T-helper 2 cell treated with Interferon-gamma antibody and Interleukin-4, amounts not matched to agents 5 μg/mL and 100 μg/mL, for 36 hours (primary cell): ENCODE results near the gene LSAMP.

Experiments
- DNase-seq: peaks from one replicate; pipeline ENCODE4 v3.0.0; 2021; ENCODE audit warnings: low spot score
- H3K27ac Mint-ChIP-seq: one replicate; pipeline ENCODE4 v1.8.0; 2021; ENCODE audit warnings: mild to moderate bottlenecking, mixed read lengths
- H3K27me3 Mint-ChIP-seq: one replicate; pipeline ENCODE4 v1.8.0; 2021; ENCODE audit warnings: low read depth, mixed read lengths
- H3K36me3 Mint-ChIP-seq: one replicate; pipeline ENCODE4 v1.8.0; 2021; ENCODE audit warnings: low read depth, mixed read lengths
- H3K4me1 Mint-ChIP-seq: one replicate; pipeline ENCODE4 v1.8.0; 2021; ENCODE audit warnings: low read depth, mixed read lengths
- H3K4me3 Mint-ChIP-seq: one replicate; pipeline ENCODE4 v1.8.0; 2022; ENCODE audit warnings: mild to moderate bottlenecking, moderate library complexity, mixed read lengths
- H3K9me3 Mint-ChIP-seq: one replicate; pipeline ENCODE4 v1.8.0; 2021; ENCODE audit warnings: mixed read lengths

Gene LSAMP

DNA sequence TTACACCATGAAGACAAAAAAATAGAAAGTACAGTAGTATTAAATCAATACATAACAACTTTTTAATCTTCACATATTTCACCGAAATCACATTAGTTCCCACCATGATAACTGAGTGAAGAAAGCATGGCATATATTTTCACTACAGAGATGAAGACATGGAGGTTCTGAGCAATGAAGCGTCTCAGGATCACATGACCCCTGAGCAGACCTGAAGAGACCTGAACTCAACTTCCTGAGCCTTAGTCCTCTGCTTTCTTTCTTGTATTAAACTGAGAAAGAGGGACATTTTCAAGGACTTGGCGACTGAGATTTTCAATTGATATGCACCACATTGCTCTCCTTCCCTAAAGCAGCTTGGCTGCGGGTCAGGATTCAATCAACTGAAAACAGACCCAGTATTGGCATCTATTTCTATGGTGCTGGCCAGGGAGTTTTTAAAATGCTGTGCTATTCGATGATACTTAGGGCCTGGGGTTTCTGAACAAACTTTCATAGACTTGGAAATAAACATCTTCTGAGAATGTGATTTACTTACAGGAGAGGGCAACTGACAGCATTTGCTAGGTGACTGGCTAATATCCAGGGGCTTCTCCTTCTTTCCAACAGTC lies 165.1 kb downstream of the LSAMP start:
- no peaks in the 10 kb centered on the region for H3K4me1 Mint-ChIP-seq
- no peaks in the 10 kb centered on the region for H3K9me3 Mint-ChIP-seq
- no peak for DNase-seq
- H3K36me3 Mint-ChIP-seq, result no peaks in the 10 kb centered on the region
- H3K4me3 Mint-ChIP-seq, result no peak overlapping the region
- no peak overlapping the region for H3K27ac Mint-ChIP-seq
- H3K27me3 Mint-ChIP-seq, result no peaks in the 10 kb centered on the region

DNA sequence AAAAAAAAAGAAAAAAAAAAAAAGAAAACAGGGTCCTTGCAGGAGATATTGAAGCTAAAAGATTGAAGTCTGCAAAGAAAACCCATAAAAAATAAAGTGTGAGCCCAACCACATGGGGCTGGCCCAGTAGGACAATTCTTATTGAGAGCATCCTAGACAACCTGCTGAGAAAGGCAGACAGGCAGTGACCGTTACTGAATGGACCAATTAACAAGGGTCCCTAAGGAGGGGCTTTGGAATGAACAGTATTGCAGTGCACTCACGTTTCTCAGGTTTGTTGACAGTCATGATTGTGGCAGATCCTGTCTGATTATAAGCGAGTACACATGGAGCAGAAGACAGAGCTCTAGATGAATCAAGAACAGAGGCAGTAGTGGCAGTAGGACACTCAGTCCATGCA lies 168.6 kb downstream of the LSAMP start:
- Mint-ChIP-seq H3K27me3 (no peaks in the 10 kb centered on the region), H3K9me3 (no peaks in the 10 kb centered on the region), H3K36me3 (no peaks in the 10 kb centered on the region), H3K4me1 (no peaks in the 10 kb centered on the region), H3K4me3 (no peak overlapping the region), H3K27ac (no peak overlapping the region)
- DNase-seq, result no peak

GRCh38 chr3:116270056-116270455 lies 175.2 kb downstream of the LSAMP start:
- H3K27ac Mint-ChIP-seq, result no peak overlapping the region
- H3K4me3 Mint-ChIP-seq, result no peak overlapping the region
- no peaks in the 10 kb centered on the region for H3K36me3 Mint-ChIP-seq
- H3K4me1 Mint-ChIP-seq, result no peaks in the 10 kb centered on the region
- no peak for DNase-seq
- no peaks in the 10 kb centered on the region for H3K9me3 Mint-ChIP-seq
- H3K27me3 Mint-ChIP-seq, result no peaks in the 10 kb centered on the region

GRCh38 chr3:116267116-116267515 lies 178.2 kb downstream of the LSAMP start:
- no peak for DNase-seq
- Mint-ChIP-seq H3K27me3 (no peaks in the 10 kb centered on the region), H3K27ac (no peak overlapping the region), H3K4me3 (no peak overlapping the region), H3K4me1 (no peaks in the 10 kb centered on the region), H3K36me3 (no peaks in the 10 kb centered on the region), H3K9me3 (no peaks in the 10 kb centered on the region)

- H3K9me3 Mint-ChIP-seq, result no peaks in the 10 kb centered on the region
- no peak for DNase-seq
- H3K36me3 Mint-ChIP-seq, result no peaks in the 10 kb centered on the region
- no peaks in the 10 kb centered on the region for H3K4me1 Mint-ChIP-seq
- no peaks in the 10 kb centered on the region for H3K27me3 Mint-ChIP-seq
- H3K4me3 Mint-ChIP-seq, result no peak overlapping the region
- H3K27ac Mint-ChIP-seq, result no peak overlapping the region
Observed at GRCh38 chr3:116265976-116266584, 179.2 kb downstream of the LSAMP start.

GRCh38 chr3:116265320-116265695 lies 180.0 kb downstream of the LSAMP start:
- H3K4me3 Mint-ChIP-seq, result no peak overlapping the region
- H3K4me1 Mint-ChIP-seq, result no peaks in the 10 kb centered on the region
- no peaks in the 10 kb centered on the region for H3K36me3 Mint-ChIP-seq
- no peak for DNase-seq
- no peaks in the 10 kb centered on the region for H3K27me3 Mint-ChIP-seq
- H3K9me3 Mint-ChIP-seq, result no peaks in the 10 kb centered on the region
- no peak overlapping the region for H3K27ac Mint-ChIP-seq

DNA sequence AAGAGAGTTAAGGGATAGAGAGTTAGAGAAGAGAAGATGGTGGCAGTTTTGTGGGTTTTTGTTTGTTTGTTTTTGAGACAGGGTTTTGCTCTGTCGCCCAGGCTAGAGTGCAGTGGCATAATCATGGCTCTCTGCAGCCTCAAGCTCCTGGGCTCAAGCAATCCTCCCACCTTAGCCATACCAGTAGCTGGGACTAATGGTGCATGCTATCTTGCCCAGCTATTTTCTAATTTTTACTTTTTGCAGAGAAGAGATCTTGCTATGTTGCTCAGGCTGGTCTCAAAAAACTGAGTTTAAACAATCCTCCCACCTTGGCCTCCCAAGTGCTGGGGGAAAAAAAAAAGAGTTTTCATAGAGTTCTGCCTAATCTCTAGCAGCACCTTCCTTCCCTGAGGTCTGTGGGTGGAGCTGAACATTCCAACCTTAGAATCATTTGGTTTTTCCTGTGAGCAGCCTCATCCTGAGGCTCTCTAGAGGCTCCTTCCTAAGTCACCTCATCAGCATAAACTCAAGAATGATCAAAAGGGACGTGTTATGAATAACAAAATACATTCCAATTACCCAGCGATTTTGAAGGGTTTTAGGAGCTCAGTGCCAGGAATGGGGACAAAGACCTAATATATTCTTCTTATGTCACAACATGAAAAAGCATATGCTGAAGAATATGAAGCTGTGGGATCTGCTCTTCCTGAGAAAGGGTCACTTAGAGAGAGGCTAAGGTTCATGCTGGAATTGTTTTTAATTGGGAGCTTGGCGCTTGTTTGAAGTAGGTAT lies 180.6 kb downstream of the LSAMP start:
- Mint-ChIP-seq H3K27ac (no peak overlapping the region), H3K4me3 (no peak overlapping the region), H3K36me3 (no peaks in the 10 kb centered on the region), H3K9me3 (no peaks in the 10 kb centered on the region), H3K4me1 (no peaks in the 10 kb centered on the region), H3K27me3 (no peaks in the 10 kb centered on the region)
- DNase-seq, result no peak

GRCh38 chr3:116263842-116264545 lies 181.3 kb downstream of the LSAMP start:
- Mint-ChIP-seq H3K4me3 (no peak overlapping the region), H3K9me3 (no peaks in the 10 kb centered on the region), H3K4me1 (no peaks in the 10 kb centered on the region), H3K27ac (no peak overlapping the region), H3K27me3 (no peaks in the 10 kb centered on the region), H3K36me3 (no peaks in the 10 kb centered on the region)
- no peak for DNase-seq

GRCh38 chr3:116260491-116260890 lies 184.8 kb downstream of the LSAMP start:
- no peak overlapping the region for H3K4me3 Mint-ChIP-seq
- H3K4me1 Mint-ChIP-seq, result no peaks in the 10 kb centered on the region
- no peak for DNase-seq
- no peaks in the 10 kb centered on the region for H3K36me3 Mint-ChIP-seq
- no peaks in the 10 kb centered on the region for H3K9me3 Mint-ChIP-seq
- no peak overlapping the region for H3K27ac Mint-ChIP-seq
- H3K27me3 Mint-ChIP-seq, result no peaks in the 10 kb centered on the region

- Mint-ChIP-seq H3K27ac (no peak overlapping the region), H3K36me3 (no peaks in the 10 kb centered on the region), H3K27me3 (no peaks in the 10 kb centered on the region), H3K9me3 (no peaks in the 10 kb centered on the region), H3K4me1 (no peaks in the 10 kb centered on the region), H3K4me3 (no peak overlapping the region)
- no peak for DNase-seq
Observed at GRCh38 chr3:116259984-116260383, 185.3 kb downstream of the LSAMP start.

DNA sequence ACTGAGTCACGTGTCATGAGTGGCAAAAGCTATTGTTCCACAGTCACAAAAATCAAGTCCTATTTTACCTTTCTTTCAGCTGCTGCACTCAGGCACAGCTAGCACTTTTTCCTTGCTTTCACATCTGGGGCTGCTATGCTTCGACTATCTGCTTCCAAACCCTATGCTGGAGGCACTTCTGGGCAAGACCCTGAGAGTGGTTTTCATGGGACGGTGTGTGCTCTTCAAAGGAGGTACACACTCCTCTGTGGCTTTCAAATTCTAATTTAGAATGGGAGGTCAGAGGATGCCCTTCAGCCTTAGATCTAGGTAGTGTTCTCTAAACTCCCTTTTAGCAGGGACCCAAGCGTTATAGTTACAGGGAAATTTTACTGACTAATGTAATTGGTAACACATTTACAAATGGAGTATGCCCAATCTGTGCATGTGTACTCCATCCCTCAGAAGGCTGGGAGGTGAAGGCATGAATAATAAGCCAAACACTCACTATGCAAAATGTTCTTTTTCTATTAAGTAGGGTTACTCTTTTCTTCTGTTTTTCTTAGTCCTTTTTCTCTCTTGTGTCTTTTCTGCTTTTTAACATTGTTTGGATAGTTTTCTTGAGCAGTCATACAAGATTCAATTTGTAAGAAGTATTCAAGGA lies 188.3 kb downstream of the LSAMP start:
- Mint-ChIP-seq H3K27me3 (no peaks in the 10 kb centered on the region), H3K27ac (no peak overlapping the region), H3K36me3 (no peaks in the 10 kb centered on the region), H3K9me3 (no peaks in the 10 kb centered on the region), H3K4me1 (no peaks in the 10 kb centered on the region), H3K4me3 (no peak overlapping the region)
- no peak for DNase-seq

- no peak for DNase-seq
- H3K36me3 Mint-ChIP-seq, result no peaks in the 10 kb centered on the region
- H3K27ac Mint-ChIP-seq, result no peak overlapping the region
- no peaks in the 10 kb centered on the region for H3K27me3 Mint-ChIP-seq
- H3K9me3 Mint-ChIP-seq, result no peaks in the 10 kb centered on the region
- no peaks in the 10 kb centered on the region for H3K4me1 Mint-ChIP-seq
- no peak overlapping the region for H3K4me3 Mint-ChIP-seq
Observed at GRCh38 chr3:116254541-116254940, 190.7 kb downstream of the LSAMP start.

GRCh38 chr3:116253511-116253910 lies 191.8 kb downstream of the LSAMP start:
- Mint-ChIP-seq H3K27ac (no peak overlapping the region), H3K27me3 (no peaks in the 10 kb centered on the region), H3K4me3 (no peak overlapping the region), H3K9me3 (no peaks in the 10 kb centered on the region), H3K36me3 (no peaks in the 10 kb centered on the region), H3K4me1 (no peaks in the 10 kb centered on the region)
- no peak for DNase-seq

DNA sequence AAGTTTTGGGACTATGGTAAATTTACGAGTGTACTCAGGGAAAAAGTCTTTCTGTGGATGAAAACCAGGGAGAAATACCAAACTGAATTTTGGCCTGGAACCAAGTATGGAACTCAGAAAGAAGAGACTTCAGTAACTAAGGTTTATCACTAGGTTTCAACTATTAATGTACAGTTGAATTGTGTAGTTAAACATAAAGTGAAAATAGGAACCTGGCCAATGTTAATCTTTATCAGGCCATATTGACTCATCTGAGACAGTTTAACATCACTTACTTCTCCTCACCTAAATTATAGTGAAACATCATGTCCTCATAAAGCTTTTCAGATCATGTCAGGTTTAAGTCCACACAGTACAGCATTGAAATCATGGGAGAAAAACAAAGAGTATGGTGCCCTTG lies 197.7 kb downstream of the LSAMP start:
- no peaks in the 10 kb centered on the region for H3K36me3 Mint-ChIP-seq
- no peak overlapping the region for H3K27ac Mint-ChIP-seq
- H3K27me3 Mint-ChIP-seq, result no peaks in the 10 kb centered on the region
- no peak for DNase-seq
- no peaks in the 10 kb centered on the region for H3K4me1 Mint-ChIP-seq
- no peaks in the 10 kb centered on the region for H3K9me3 Mint-ChIP-seq
- no peak overlapping the region for H3K4me3 Mint-ChIP-seq
